GM19468 (cell line): ENCODE results near the gene KCNG4.
"Not testable (repeated sequence)": the region's sequence is repeated elsewhere in the genome, so short reads cannot be mapped to it uniquely, and the experiment has no call there.

Experiments used
- ATAC-seq: cut with Tn5 transposase; IDR thresholded peaks from one replicate; pipeline ENCODE4 v1.9.1; 2021; ENCODE audit warnings: mild to moderate bottlenecking, moderate library complexity, moderate number of reproducible peaks; ENCODE audit not compliant: unreplicated experiment; ENCODE audit errors: extremely low read depth

Gene KCNG4

DNA sequence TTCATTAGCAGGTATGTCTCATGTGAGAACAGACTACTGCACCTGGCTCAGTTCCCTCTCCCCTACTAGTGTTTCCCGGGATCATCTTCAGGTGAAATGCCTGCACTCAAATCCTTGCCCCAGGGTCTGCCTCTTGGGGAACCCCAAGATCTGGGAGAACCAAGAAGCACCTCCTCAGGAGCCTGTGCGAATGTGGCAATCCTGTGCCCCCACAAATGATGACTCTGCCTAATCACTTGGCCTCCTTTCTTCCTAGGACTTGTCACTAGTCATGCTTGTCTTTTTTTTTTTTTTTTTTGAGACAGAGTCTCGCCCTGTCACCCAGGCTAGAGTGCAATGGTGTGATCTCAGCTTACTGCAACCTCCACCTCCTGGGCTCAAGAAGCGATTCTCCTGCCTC lies 27.2 kb downstream of the KCNG4 start:
- no peak for ATAC-seq

DNA sequence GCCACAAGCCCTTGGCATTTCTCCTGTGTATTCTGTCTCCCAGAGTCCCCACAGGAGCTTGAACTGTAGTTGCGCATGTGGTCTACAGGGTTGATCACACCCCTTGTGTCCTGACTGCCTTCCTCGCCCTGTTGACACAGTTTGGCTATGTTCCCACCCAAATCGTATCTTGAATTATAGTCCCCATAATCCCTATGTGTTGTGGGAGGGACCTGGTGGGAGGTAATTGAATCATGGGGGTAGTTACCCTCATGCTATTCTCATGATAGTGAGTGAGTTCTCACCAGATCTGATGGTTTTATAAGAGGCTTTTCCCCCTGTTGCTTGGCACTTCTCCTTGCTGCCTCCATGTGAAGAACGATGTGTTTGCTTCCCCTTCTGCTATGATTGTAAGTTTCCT lies 27.7 kb downstream of the KCNG4 start:
- ATAC-seq: no peak

DNA sequence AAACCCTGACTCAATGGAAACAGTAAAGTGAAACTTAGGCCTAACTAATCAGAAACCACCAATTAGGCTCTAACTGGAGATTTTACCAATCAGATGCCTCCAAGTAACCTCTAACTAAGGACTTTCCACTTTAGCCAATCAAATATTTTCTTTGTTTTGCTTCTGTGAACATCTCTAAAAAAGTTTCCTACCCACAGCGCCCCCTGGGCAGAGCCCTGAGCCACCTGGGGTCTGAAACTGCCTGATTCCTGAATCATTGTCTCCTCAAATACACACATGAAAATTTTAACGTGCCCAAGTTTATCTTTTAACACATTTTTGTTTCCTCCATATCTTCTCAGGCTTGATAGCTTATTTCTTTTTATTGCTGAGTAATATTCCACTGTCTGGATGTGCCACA lies 29.8 kb downstream of the KCNG4 start:
- no peak for ATAC-seq

DNA sequence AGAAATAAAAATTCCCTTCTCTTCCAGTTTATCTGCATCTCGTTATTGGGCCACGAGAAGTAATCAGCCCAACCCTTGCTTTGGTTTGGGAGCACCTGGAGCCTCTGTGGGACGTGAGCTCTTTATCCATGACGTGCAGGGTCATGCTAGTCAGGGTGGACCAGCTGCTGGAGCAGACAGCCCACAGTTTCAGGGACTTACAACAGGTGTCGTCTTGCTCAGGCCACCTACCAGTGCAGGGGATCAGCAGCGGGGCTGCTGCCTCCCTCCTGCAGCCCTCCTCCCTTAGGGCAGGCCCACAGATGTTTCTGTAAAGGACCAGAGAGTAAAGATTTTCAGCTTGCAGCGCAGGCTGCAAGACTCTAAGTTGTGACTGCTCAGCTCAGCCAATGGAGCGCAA lies 31.9 kb downstream of the KCNG4 start:
- ATAC-seq: no peak

DNA sequence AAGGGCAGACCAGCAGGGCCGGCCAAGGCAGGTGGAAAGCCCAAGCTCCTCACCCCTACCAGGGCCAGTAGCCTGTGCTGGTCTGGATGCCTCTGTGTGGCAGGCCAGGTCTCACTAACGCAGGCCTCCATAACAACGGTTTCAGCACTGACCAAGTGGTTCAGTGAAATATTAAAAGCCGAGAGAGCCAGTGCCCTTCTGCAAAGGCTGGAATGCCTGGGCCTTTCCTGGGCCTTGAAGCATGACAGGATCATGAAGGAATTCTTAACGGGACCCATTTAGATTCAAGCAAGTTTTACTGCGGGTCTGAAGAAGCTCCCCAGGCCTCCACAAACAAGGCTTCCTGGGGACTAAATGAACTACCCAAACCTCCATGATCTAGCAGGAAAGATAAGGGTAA lies 32.6 kb downstream of the KCNG4 start:
- ATAC-seq: no peak

DNA sequence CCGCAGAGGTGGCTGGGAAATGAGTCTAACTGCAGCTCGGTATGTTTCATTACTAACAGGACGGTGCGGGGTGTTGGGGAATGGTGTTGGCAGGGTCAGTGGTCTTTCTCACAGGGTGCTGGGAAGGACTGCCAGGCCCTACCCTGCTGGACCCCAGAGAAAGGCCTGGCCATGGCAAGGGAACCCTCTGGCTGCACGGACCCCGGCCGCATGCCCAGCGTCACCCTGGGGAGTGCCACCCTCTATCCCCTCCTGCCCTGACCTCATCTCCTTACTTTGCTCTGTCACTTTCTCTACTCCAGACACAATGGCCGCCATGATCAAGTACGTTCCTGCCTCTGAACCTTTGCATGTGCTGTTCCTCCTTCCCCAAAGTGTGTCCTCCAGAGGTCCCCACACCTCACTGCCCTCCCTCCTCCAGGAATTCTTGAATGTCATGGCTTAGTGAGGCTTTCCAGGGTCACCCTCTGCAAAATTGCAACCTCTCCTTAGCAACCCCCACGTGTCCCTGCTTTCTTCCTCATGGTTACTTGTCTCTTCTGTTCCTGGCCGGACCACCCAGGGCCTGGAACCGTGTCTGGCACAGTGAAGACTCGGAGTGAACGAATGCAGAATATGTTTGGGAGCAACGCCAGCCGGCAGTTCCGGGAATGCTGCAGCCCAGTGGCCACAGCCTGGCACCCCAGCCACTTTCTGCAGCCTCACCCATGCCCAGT lies 33.7 kb downstream of the KCNG4 start:
- no peak for ATAC-seq

DNA sequence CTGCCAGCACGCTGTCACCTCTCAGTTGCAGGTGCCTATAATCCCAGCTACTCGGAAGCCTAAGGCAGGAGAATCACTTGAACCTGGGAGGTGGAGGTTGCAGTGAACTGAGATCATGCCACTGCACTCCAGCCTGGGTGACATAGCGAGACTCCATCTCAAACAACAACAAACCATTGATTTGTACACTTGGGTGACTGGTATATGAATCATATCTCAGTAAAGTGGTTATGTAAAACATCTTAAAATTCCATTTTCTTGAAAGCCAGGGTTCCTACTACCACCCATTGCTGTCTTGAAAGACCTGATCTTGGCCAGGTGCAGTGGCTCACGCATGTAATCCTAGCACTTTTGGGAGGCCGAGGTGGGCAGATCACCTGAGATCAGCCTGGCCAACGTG lies 34.7 kb downstream of the KCNG4 start:
- ATAC-seq: not testable (repeated sequence)

DNA sequence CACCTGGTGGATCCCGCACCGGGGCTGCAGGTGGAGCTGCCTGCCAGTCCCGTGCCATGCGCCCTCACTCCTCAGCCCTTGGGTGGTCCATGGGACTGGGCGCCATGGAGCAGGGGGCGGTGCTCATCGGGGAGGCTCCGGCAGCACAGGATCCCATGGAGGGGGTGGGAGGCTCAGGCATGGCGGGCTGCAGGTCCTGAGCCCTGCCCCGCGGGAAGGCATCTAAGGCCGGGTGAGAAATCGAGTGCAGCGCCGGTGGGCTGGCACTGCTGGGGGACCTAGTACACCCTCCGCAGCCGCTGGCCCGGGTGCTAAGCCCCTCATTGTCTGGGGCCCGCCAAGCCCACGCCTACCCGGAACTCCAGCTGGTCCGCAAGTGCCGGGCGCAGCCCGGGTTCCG lies 35.3 kb downstream of the KCNG4 start:
- ATAC-seq: not testable (repeated sequence)

DNA sequence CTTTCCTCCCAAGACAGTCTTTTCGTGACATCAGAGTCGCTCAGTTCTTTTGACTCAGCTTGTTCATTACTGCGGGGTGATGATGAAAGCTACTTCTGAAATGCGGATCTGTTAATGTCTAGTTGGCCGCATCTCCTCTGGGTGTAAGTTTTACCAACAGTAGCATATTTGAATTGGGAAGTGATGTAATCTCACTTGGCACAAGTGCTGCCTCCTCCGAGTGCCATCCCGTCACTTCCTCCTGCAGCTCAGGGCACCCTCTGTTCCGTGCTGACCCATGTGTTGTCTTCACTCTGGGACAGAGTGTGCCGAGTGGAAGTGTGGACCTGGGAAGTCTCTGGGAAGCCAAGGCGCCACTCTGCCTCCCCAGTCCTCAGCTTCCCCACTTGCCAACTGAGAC lies 40.0 kb downstream of the KCNG4 start:
- no peak for ATAC-seq

DNA sequence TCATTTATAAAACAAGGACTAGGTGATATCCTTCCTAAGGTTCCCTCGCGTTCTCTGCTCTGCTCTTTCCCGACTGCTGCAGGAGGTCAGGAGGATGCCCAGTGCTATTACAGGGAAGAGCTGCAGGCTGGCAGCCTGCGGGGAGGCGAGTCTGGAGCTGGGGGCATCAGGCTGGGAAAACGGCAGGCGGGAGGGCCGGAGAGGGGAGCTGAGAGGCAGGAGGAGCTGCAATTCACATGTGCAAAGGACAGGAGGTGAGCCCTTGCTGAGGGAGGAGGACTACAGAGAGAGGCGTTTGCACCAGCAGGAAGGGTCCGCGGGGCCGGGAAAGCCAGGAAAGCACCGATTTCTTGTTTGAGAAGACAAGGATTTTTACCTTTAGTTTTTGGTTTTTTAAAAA lies 40.7 kb downstream of the KCNG4 start:
- ATAC-seq: no peak

DNA sequence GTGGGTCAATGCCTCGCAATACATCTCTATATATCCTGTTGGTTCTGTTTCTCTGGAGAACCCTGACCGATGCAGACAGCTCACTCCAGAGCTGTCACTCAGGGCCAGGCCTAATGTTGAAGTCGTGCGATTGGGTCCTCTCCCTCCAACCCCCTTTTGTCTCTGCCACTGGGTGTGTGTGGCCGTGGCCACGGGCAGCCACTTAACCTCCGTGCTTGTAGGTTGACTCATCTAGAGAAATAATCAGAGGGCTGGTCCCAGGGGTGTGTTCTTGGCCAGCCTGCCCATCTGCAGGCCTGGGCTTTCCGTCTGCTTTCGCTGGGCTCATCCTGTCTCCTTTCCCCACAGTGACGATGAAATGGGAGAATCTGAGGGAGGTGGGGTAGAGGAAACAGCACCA lies 41.4 kb downstream of the KCNG4 start:
- no peak for ATAC-seq

DNA sequence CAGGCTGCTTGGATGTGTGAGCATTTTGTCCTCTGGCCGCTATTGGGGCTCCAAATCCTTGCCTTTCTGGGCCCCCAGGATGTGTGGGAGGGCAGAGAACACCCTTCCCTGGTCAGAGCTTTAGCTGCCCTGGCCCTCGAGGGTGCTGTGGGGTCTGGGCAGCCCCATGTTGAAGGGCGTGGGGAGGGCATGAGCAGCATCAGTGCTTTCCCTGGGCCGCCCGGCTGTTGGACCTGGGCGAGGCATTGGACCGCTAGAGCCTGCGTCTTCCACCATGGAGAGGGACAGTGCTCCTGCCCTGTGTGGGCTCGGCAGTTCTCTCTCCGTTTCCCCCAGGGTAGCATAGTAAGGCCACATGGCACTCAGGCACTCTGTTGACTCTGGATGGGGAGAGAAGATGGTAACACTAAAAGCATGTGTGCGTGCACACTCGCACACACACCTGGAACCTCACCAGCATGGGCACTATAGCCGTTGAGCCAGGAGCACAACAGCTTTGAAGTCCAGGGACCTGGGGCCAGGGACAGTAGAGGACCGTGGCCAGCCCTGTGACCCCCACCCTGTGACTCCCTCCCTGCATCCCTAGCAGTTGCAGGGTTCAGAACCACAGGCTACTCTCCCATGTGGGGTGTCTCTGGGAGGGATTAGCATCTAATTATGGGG lies 42.2 kb downstream of the KCNG4 start:
- no peak for ATAC-seq

DNA sequence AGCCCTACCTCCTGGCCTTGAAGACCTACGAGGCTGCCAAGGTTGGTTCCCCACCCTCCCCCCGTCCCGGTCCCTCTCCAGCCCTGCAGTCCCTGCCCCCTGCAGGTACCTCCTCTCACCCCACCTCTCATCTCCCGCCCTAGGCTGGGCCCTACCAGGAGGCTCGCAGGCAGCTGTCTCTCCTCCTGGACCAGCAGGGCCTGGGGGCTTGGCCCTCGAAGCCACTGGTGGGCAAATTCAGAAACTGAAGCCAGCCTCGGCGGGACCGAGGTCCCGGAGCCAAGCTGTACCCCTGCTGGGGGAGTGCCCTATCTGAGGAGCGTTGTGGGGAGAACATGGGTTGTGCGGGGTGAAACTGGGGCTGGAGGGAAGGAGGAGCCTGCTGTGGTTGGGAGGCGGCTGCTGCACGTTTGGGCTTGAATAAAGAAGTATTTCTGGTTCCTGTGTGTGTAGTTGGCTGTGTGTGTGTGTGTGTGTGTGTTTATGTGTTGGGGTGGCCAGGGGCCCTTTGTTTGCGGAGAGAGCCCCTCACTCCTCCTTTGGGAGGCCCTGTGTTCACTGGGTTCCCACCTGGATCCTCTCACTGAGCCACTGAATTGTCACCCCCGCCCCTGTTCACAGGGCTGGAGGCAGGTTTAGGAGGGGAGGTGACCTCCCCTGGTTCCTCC lies 43.0 kb downstream of the KCNG4 start:
- no peak for ATAC-seq

DNA sequence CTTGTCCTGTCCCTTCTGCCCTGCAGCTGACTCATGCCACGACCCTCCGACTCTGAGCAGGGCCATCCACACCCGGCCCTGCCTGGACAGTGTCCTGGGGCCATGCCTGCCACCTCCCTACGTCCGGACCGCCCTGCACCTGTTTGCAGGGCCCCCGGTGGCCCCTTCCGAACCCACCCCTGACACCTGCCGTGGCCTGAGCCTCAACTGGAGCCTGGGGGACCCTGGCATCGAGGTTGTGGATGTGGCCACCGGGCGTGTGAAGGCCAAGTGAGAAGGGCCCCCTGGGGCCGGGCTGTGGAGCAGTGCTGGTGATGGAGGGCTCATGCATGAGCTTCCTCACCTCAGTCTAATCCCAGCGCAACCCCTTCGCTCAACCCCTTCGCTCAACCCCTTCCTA lies 43.7 kb downstream of the KCNG4 start:
- no peak for ATAC-seq

DNA sequence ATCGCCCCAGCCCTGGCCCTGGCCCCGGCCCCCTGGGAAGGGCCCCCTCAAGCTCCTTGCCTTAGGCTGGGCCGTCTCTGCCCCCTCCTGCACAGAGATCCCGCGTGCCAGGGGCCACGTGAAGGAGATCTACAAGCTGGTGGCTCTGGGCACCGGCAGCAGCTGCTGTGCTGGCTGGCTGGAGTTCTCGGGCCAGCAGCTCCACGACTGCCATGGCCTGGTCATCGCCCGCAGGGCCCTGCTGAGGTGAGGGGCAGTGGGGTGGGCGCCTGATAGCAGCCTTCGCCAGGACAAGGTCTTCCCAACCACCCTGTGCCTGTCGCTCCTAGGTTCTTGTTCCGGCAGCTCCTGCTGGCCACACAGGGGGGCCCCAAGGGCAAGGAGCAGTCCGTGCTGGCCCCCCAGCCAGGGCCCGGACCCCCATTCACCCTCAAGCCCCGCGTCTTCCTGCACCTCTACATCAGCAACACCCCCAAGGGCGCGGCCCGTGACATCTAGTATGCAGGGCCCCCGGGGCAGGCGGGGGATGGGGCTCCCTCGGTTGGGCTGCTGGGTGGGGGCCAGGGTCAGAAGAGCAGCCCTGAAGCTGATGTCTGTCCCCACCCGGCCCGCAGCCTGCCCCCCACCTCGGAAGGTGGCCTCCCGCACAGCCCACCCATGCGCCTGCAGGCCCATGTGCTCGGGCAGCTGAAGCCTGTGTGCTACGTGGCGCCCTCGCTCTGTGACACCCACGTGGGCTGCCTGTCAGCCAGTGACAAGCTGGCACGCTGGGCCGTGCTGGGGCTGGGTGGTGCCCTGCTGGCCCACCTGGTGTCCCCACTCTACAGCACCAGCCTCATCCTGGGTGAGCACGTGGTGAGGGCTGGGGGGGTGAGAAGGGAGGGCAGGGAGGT lies 44.4 kb downstream of the KCNG4 start:
- ATAC-seq: no peak

DNA sequence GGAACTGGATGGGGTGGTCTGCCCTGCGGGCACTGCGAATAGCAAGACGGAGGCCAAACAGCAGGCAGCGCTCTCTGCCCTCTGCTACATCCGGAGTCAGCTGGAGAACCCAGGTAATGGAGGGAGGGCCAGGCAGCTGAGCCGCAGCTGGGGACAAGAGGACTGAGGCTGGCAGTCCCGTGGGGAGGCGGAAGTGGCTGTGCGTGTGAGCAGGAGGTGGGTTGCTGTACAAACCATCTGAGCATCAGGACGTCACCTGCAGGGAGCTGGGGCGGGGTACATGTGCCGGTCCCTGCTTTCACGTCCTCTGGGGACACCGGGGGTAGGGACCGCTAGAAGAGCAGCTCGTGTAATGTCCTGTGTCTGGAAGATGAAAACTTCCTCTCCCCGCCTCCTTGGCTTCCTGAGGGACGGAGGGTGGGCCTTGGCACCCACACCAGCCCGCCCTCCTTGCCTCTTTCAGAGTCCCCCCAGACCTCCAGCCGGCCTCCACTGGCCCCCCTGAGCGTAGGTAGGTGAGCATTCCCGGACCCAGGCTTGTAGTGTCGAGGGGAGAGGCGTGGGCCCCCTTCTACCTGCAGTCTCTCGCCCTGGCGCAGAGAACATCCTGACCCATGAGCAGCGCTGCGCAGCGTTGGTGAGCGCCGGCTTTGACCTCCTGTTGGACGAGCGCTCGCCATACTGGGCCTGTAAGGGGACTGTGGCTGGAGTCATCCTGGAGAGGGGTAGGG lies 45.2 kb downstream of the KCNG4 start:
- no peak for ATAC-seq

DNA sequence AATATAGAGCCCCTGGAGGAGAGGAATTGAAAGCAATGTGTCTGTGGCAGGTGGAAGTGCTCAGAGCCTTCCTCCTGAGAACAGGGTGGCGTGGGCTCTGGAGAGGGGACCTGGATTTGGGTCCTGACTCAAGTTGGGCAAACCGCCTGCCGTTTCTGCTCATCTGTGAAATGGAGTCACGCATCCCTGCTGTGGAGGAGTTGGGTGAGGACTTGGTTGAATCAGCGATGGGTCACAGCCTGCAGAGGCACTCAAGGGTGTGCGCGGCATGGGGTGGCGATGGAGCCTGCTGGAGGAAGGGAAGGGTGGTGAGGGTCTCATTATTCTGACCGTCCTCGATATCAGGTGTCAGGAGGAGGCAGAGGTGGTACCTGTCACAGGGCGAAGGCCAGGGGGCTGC lies 45.8 kb downstream of the KCNG4 start:
- no peak for ATAC-seq

DNA sequence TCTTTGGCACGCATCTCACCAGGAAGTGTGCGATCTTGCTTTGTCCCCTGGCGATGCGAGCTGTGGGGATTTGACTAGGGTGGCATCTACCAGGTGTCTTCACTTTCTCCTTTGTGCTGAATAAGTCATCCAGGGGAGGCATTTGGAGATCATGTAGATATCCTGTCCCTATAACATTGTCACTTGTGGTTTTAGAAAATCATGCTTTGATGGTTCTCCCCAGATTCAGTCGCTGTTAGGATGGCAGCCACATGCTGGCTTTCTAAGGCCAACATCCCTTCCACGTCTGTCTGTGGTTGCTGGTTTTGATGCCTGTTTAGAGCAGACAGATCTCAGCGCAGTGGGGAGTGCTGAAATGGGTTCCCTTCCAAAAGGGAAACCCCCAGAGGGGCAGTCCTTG lies 46.3 kb downstream of the KCNG4 start:
- no peak for ATAC-seq

DNA sequence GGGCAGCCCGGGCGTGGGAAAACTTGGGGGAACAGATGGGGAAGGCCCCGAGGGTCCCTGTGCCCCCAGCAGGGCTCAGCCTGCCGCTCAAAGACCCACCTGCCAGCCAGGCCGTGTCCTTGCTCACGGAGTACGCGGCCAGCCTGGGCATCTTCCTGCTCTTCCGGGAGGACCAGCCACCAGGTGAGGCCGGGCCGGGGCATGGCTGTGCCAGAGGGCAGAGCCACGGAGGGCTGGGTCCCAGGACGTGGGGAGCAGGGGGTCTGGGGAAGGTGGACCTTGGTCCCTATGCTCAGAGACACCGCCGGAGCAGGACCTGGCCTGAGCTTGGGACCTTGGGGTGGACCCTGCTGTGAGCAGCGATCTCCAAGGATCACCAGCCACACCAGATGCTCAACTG lies 48.3 kb downstream of the KCNG4 start:
- ATAC-seq: no peak
